Cortex of kidney (tissue), 1 donor: ENCODE results near the gene SSRP1.
"Not testable (repeated sequence)": the region's sequence is repeated elsewhere in the genome, so short reads cannot be mapped to it uniquely, and the experiment has no call there.

Source experiments
- DNase-seq: peaks from one replicate; lab custom pipeline; 2025; lab: John Stamatoyannopoulos, UW

Gene SSRP1

DNA sequence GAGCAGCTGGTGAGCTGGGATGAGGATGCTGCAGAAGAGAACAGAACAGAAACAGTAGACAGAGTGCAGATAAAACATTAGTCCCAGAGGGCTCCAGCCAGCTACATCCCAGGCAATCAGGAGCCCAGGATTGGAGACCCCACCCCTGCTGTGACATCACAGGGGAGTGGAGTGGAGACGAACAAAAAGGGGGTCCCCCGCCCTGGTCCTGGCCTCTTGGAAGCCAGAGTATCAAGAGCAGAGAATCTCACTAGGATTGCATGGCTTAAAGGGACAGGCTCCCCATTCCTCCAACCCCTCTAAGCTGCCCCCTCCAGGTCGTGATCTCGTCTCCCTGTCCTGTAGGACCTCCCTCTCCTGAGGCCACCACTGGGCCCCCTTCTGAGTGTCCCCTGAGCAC, 2.5 kb upstream of the SSRP1 start, which contains the start of gene P2RX3:
TSS of gene P2RX3 (plus strand) at position 211 of the 400 bp plus-strand sequence. CDS start 199 bp downstream, outside the sequence.
- DNase-seq: no peak

DNA sequence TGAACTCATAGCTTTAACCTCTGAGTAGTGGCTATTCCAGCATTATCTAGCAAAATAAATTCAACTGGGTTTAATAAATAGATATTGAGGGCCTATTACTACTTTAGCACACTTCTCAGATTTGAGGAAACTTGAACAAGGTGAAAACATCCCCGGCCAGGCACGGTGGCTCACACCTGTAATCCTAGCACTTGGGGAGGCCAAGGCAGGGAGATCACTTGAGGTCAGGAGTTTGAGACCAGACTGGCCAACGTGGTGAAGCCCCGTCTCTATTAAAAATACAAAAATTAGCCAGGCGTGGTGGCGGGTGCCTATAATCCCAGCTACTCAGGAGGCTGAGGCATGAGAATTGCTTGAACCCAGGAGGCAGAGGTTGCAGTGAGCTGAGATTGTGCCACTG, 1.2 kb upstream of the SSRP1 start:
- DNase-seq: not testable (repeated sequence)

GRCh38 chr11:57336111-57336666, 497 bp upstream of the SSRP1 start:
- DNase-seq: no peak

DNA sequence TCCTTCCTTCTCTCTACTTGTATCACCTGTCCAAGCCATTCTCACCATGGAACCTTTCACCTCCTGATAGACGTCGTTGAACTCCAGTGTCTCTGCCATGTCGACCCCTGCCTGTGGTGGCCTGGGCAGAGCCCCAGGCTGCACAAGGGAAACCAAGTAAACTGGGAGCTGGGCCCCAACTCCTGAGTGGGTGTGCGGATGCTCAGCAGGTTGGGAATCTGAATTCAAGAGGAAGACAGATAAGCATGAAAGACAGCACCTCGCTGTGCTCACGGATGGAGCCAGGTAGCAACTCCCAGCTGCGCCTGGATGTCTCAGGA, 709 bp downstream of the SSRP1 start:
- no peak for DNase-seq

DNA sequence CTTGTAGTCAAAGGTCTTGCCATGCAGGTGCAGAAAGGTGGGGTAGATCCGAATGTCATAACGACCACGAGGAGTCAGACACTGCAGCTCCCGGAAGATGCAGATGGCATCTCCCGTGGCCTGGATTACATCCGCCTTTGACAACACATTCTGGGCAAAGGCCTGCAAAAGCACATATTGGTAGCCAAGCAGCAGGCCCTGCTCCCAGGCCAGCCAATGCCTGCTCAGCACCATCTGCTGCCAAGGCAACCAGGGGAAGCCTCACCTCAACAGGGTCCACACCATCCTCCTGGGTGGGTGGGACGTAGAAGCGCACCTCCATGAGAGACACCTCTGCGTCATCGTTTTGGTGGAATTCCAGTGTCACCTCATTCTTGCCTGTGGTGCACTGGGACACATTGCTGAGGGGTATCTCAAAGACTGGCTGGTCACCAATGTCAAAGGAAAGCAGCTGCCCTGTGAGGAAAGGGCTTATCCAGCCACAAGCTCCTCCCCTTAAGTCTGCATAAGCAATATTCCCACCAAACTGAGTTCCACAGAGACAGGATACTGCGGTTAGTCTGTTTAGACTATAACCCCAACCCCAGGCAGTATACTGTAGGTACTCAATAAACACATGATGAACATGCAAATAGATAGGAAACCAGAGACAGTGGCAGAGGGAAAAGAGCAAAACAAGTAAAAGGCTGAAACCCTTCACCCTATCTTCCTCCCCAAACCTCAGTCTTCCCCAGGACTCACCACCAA, 2.8 kb downstream of the SSRP1 start:
- DNase-seq: no peak

- DNase-seq: no peak
These were observed 4.0 kb downstream of the SSRP1 start for GRCh38 chr11:57331720-57332119.

DNA sequence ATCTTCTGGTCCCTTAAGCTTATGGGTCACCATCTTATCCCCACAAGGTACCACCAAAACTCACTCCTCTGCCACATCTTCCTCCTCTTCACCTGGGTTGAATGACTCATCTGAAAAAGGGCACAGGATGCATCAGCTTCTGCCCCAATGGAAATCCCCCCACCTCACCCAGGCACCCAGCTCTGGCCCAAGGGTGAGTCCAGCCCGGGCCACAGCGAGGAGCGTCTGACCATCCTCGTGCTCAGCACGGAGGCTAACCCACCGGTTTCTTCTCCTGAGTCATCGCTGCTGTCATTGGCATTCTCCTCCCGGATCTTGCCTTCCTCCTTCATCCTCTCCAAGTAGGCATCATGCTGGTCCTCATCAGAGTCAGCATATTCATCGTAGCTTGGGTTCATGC, 5.7 kb downstream of the SSRP1 start:
- no peak for DNase-seq

DNA sequence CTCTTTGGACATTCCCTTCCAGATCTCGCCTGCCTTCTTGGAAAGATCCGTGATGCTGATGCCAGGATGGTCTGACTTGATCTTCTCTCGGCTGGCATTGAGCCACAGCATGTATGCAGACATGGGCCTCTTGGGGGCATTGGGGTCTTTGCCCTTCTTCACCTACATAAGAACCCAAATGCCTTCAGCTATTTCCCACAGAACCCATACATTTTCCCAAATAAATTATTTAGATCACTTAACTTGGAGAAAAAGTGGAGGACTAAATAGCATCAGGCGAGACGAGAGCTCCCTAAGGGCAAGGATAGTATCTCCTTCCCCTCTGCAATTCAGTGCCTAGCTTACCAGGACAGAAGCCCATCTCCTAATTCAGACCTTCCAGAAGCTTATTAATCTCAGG, 8.0 kb downstream of the SSRP1 start:
- no peak for DNase-seq

GRCh38 chr11:57325735-57326048, 10.0 kb downstream of the SSRP1 start:
- no peak for DNase-seq

DNA sequence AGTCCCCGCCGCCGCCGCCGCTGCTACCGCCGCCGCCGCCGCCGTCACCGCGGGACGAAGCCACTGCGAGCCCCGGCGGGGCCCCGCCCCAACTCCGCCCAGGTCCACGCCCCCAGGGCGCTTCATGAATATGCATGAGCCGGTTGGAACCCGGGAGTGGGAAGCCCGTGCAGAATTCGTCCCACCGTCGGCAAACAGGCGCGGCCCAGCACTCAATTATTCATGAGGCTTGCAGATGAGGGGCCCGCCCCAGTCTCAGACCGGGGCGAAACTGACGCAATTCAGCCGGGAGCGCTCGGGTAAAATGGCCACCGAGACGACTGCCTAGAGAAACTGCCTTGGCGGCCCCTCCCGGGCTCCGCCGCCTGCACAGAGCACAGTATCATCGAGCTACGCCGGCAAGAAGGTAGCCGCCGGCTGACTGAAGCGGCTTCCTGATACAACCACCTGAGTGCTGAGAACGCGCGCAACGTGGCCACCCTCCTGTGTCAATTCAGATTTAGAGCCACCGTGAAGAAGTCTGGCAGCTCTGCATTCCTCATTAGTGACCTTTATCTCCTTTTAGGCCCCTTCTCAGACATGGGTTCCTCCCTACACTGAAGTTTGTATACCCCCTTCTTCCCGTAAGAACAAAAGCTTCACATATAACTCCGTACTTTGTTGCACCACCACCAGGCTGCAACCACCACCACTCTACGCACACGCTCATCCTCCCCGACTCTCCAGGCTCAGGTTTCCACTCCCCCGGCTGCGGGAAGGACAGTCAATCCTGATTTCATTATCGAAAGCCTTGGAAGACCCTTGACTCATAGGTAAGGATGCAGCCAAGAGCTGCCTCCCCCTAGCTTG, 10.6 kb downstream of the SSRP1 start, which contains the start of gene TNKS1BP1:
TSS of gene TNKS1BP1 (minus strand) at position 67 of the 849 bp plus-strand sequence. CDS start 3,067 bp downstream, outside the sequence.
- DNase-seq: peak; percentile 50

DNA sequence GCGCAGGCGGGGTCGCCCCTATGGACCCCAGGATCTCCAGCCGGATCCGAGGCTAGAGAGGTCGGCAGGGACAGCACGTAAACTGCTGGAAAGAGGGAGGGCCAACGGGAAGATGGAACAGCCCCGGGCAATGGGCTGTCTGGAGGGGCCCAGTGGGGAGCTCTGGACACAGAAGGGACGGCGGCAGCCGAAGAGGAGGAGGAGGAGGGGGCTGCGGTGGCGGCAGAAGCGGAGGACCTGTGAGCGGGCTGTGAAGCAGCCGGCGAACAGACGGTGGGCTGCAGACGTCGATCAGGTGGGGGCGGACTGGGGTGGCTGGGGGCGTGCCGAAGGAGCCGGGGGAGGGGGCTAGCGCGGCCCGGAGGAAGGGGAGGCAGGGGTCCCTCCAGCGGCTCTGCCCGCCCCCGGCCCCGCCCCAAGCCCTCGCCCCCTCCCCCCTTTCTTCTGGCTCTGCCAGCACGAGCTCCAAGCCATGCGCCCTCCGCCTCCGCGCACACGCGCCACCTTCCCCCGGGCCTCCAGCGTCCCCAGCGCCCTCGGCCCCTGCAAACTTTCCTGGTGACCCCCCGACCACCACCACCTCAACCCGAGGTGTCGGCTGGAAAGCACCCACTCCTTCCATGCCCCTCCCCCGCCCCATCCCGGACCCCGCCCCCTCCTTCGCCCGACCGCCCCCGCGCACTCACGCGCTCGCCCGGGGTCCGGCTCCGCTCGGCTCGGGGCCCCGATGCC, 11.4 kb downstream of the SSRP1 start:
- no peak for DNase-seq

DNA sequence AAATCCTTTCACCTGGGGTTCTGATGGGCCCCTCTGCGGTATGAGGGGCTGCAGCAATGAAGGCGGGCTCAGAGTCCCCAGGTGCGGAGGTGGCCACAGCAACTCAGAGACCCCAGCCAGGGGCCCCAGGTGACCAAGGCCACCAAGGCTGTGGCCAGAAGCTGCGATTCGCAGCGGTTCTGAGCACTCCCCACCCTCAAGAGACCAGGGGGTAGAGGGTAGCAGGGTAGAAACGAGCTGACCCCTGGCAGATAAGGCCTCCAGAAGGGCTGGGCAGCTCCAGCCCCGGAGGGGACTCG, 11.9 kb downstream of the SSRP1 start:
- no peak for DNase-seq

DNA sequence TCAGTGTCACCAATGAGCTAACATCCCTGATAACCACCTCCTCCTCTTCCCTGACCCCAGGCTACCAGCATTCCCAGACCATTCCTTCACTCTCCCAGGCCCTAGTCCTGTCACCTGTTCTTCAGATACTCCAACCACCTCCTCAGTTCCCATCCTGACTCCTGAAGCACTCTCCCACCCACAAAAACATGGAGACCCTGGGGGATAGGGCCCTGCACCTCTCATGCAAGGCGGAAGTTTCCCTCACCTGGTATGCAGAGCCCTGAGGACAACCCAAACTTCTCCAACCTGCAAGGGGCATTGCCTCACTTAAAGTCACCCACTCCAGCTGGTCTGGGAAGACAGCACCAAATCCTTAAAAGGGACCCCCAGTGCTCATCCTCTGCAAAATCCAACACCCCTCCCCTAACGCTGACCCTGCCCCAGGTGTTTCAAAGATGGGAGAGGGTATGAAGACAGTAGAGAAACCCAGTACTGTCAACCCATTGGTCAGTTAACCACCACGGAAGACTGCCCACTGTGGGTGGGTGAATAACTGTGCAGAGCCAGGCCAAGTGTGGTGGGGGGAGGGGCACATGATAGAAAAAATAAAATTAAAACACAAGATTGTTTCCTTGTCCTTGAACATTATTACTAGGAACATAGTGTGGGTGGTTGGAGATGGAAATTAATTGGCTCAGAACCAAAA, 12.4 kb downstream of the SSRP1 start:
- DNase-seq: no peak

DNA sequence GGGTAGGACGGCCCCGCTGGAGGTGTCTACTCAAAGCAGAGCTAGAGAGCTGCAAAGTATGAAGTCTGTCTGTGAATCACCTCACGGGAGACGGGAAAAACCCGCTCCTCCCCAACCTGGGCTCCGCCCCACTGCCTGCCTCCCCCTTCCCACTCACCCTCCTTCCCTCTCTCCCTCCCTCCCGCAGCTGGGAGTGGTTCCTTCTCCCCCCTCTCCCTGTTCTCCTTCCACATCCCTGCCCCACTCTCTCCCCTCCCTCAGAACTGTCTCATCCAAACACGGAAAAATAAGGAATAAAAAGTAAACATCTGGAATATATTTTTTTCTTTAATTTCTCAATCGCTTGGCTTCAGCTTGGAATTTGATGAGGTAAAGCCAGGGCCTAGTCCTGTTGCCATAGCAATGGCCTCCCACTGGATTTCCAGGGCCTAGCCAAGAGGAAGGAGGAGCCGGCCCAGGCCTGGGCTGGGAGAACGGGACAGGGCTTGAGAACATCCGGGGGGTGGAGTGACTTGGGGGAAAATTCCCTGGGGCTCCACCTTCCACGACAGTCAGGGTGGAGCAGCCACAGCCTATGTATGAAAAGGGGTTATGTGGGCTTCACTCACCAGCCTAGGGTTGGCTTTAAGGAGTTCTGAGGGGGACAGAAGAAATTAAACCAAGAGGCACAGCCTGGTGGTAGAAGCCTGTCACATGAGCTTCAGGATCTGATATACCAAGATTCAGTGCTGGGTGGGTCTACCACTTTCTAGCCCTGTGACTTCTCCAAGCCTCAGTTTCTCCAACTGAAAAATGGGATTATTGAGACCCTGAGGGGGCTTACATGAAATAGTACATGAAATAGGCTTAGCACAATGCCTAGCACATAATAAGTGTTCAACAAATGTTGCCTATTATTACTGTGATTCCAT, 13.2 kb downstream of the SSRP1 start:
- no peak for DNase-seq

- no peak for DNase-seq
These were observed 14.1 kb downstream of the SSRP1 start for GRCh38 chr11:57321388-57322255.

- no peak for DNase-seq
These were observed 14.8 kb downstream of the SSRP1 start for GRCh38 chr11:57320719-57321387.

DNA sequence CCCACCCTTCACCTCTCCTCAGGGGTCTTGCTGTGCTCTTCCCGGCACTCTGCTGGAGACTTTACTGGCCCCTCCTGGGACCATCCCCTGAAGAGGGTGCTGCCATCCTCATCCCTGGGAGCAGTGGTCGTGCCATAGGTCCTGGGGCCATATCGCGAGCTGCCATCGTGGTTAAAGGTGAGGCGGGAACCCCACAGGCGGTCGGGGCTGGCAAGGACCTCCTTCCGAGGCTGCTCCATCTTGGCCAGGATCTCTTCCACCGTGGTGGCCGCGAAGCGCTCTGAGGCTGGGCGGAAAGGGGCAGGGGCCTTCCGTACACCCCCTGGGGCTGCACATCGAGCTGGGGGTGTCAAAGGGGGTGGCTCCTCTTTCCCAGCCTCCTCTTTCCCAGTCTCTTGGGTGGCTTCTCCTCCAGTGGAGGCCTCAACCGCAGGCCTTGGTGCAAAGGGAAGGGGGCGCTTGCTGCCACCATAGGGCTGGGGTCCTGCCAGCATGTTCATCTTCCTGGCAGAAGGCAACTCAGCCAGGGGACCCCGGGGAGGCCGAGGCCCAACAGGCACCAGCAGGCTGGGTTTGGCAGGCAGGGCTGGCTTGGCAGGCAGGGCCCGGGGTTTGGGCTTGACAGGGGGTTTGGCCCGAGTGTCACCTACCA, 15.5 kb downstream of the SSRP1 start:
- DNase-seq: no peak

DNA sequence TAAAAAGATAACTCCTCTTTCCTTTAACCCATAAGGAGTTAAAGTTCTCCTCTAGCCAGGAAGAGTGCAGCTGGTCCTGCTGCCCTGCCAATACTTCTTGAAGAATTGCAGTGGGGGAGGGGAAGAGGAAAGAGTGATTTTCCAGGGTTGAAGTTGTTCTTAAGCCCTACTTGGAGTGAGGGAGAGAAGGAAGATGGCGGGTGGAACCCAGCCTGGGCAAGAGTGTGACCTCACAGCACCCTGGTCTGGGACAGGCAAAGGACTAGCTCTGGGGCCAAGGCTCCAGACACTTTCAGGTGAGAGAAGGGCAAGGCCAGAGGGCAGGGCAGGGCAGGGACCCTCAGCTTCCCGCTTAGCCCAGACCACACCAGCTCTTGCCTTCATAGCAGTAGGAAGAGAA, 17.5 kb downstream of the SSRP1 start:
- DNase-seq: no peak

GRCh38 chr11:57316017-57316416, 19.7 kb downstream of the SSRP1 start:
- no peak for DNase-seq
